HG03039 (cell line): ENCODE measurements around the gene ADGRL3.
"Not testable (repeated sequence)": the region's sequence is repeated elsewhere in the genome, so short reads cannot be mapped to it uniquely, and the experiment has no call there.

Experiments
- ATAC-seq: cut with Tn5 transposase; IDR thresholded peaks from one replicate; pipeline ENCODE4 v1.9.1; 2021; ENCODE audit warnings: mild to moderate bottlenecking, moderate library complexity; ENCODE audit not compliant: unreplicated experiment

Gene ADGRL3

GRCh38 chr4:61336488-61336887 is 136.4 kb downstream of the ADGRL3 start:
- no peak for ATAC-seq

- ATAC-seq: no peak
These were observed 136.8 kb downstream of the ADGRL3 start for GRCh38 chr4:61336916-61337315.

- no peak for ATAC-seq
These were observed 141.9 kb downstream of the ADGRL3 start for GRCh38 chr4:61342061-61342460.

- no peak for ATAC-seq
These were observed 150.8 kb downstream of the ADGRL3 start for GRCh38 chr4:61350932-61351331.

GRCh38 chr4:61356696-61357095 is 156.6 kb downstream of the ADGRL3 start:
- no peak for ATAC-seq

GRCh38 chr4:61359301-61359700 is 159.2 kb downstream of the ADGRL3 start:
- no peak for ATAC-seq

GRCh38 chr4:61372817-61373216 is 172.7 kb downstream of the ADGRL3 start:
- not testable (repeated sequence) for ATAC-seq

GRCh38 chr4:61373901-61374440 is 173.8 kb downstream of the ADGRL3 start:
- no peak for ATAC-seq

- no peak for ATAC-seq
These were observed 174.3 kb downstream of the ADGRL3 start for GRCh38 chr4:61374447-61374891.

GRCh38 chr4:61375301-61375700 is 175.2 kb downstream of the ADGRL3 start:
- ATAC-seq: no peak

- no peak for ATAC-seq
These were observed 176.2 kb downstream of the ADGRL3 start for GRCh38 chr4:61376301-61376700.

GRCh38 chr4:61379406-61379805 is 179.3 kb downstream of the ADGRL3 start:
- no peak for ATAC-seq

- no peak for ATAC-seq
These were observed 180.7 kb downstream of the ADGRL3 start for GRCh38 chr4:61380865-61381264.

GRCh38 chr4:61385256-61385655 is 185.1 kb downstream of the ADGRL3 start:
- ATAC-seq: no peak

- ATAC-seq: not testable (repeated sequence)
These were observed 187.2 kb downstream of the ADGRL3 start for GRCh38 chr4:61387372-61387771.

GRCh38 chr4:61389640-61390039 is 189.5 kb downstream of the ADGRL3 start:
- ATAC-seq: no peak

GRCh38 chr4:61395754-61396153 is 195.6 kb downstream of the ADGRL3 start:
- ATAC-seq: no peak

- no peak for ATAC-seq
These were observed 197.0 kb downstream of the ADGRL3 start for GRCh38 chr4:61397174-61397573.

- ATAC-seq: no peak
These were observed 200.4 kb downstream of the ADGRL3 start for GRCh38 chr4:61400439-61401038.

- no peak for ATAC-seq
These were observed 201.6 kb downstream of the ADGRL3 start for GRCh38 chr4:61401771-61402170.

- ATAC-seq: no peak
These were observed 205.2 kb downstream of the ADGRL3 start for GRCh38 chr4:61405307-61405706.

GRCh38 chr4:61406677-61407076 is 206.6 kb downstream of the ADGRL3 start:
- ATAC-seq: no peak
